Fibroblast of peridontal ligament (primary cell): ENCODE measurements around the gene ANXA2R.
"Not testable (repeated sequence)": the region's sequence is repeated elsewhere in the genome, so short reads cannot be mapped to it uniquely, and the experiment has no call there.

Experiments
- DNase-seq: peaks from one replicate; pipeline ENCODE4 v3.0.0-alpha.2; 2010; ENCODE audit errors: extremely low read depth

ANXA2R gene

GRCh38 chr5:43060020-43060419 is 19.9 kb upstream of the ANXA2R start:
- not testable (repeated sequence) for DNase-seq

DNA sequence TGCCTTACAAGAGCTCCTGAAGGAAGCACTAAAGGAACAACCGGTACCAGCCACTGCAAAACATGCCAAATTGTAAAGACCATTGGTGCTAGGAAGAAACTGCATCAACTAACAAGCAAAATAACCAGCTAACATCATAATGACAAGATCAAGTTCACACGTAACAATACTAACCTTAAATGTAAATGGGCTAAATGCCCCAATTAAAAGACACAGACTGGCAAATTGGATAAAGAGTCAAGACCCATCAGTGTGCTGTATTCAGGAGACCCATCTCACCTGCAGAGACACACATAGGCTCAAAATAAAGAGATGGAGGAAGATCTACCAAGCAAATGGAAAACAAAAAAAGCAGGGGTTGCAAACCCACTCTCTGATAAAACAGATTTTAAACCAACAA is 15.0 kb upstream of the ANXA2R start:
- not testable (repeated sequence) for DNase-seq

GRCh38 chr5:43051684-43052083 is 11.6 kb upstream of the ANXA2R start:
- DNase-seq, result no peak

DNA sequence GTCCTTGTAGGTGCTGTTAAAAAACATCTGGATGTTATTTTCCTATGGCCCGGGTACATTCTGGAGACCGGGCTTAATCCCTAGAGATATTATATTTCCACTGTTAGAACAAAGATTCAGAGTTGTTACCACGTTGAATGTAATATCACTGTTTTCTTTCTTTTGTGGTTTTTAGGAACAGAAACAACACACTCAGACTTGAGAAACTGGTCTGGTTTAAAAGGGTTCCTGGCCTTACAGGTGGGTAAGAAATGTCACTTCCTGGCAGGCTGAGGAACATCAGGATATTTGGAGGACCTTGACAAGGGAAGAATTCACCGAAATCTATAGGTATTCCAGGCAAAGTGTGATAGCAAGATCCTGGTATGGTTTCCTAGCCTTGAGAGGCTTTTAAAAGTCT is 10.3 kb upstream of the ANXA2R start:
- DNase-seq, result no peak

DNA sequence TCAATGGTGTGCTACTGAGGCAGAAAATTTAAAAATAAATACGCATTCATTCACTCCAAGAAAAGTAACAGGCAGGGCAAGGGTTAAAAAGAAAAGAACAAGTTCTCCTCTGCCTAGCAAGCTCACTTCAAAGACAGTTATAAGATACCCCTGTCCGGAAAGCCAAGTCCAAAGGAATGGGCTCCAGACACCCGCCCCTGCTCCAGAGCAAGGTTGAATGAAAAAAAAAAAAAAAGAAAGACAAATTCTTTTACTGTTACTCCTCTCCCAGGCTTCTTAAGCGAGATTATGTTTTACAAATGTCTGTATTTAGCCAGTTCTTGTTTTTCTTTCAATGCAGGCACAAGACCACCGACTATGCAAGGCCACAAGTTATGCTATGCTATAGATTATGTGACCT is 9.1 kb upstream of the ANXA2R start:
- DNase-seq, result no peak

- no peak for DNase-seq
Measured at GRCh38 chr5:43046474-43046873, 6.4 kb upstream of the ANXA2R start.

- no peak for DNase-seq
Measured at GRCh38 chr5:43045236-43045635, 5.1 kb upstream of the ANXA2R start.

- DNase-seq, result no peak
Measured at GRCh38 chr5:43044181-43044914, 4.2 kb upstream of the ANXA2R start.

DNA sequence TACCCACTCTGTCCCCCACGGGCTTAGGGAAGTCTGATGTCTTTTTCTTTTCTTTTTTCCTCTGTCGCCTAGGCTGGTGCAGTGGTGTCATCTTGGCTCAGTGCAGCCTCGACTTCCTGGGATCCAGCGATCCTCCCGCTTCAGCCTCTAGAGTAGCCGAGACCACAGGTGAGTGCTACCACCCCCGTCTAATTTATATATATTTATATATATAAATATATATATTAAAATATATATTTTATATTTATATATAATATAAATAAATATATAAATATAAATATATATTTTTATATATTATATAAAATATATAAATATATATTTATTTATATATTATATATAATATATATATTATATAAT is 3.3 kb upstream of the ANXA2R start:
- DNase-seq, result no peak

GRCh38 chr5:43042626-43043399 is 2.7 kb upstream of the ANXA2R start:
- DNase-seq, result peak; percentile 75

DNA sequence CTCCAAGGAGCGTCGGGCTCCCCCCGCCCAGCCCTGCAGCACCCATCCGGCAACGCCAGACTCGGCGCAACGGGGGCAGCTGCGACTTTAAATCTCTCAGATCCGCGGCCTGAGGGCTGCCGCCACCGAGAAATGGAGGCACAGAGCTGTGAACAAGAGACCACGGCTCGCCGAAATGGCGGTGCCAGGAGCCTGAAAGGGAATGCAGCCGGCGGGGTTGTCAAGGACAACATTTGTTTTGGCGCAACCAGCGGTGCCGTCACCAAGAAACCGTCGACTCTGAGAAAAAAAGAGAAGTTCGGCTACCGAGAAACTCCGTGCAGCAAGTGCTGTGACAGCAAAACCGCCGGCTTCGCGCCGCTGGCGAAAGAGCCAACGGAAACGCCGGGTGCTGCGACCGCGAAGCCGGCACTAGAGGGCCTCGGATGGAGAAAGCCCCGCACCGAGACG is 2.1 kb upstream of the ANXA2R start:
- DNase-seq, result peak; percentile 75

- no peak for DNase-seq
Measured at GRCh38 chr5:43041669-43042175, 1.6 kb upstream of the ANXA2R start.

- peak; percentile 95 for DNase-seq
Measured at GRCh38 chr5:43041110-43041668, 1.1 kb upstream of the ANXA2R start.

DNA sequence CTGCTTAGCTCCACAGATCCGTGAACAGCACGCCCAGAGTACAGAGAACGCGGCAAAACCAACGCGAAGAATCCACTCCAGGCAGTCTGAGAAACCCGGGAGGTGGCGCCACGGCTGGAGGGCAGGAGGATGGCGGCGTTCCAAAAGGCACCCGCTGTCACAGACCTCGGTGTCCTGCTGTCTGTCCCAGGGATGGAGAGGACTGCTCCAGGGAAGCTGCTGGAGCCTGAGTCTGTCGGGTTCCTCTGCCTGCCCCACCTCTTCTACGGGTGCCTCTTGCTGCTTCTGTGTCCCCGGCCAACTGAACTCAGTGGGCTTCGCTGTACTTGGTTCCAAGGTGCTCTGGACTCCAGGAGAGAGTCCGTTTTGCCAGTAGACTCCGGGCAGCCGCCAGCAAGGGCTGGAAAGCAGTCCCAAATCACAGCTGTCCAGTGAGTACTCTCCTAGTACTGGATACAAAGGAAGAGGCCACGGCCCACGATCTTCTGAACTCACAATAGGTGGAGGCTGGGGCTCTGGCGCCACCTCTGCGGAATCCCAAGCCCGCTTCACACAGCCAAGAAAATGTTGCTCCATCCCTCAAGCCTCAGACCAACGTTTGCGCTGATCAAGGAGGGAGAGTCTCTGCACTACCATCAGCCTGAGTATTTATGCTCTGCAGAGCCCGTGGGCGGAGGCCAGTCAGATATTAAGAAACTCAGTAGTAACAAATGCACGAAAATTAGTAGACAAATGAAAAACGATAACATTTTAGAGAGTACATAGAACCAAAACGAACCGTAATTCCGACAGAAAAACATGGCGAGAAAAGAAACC is 440 bp downstream of the ANXA2R start:
- DNase-seq, result no peak

GRCh38 chr5:43039152-43039470 is 1.0 kb downstream of the ANXA2R start:
- no peak for DNase-seq

DNA sequence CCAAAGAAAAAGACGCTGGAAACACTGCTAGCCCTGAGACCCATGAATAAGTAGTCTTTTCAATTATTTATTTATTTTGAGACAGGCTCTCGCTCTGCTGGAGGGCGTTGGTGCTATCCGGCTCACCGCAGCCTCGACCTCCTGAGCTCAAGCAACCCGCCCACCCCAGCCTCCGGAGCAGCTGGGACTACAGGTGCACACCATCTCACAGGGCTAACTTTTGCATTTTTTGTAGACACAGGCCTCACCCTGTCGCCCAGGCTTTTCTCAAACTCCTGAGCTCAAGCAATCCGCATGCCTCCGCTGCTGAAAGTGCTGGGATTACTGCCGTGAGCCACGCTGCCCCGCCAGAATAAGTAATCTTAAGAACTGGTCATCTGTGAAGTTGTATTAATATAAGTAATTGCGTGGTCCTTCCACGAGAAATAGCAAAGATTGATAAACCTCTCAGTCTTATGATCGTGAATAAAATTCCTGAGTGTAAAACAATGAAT is 1.6 kb downstream of the ANXA2R start:
- no peak for DNase-seq

DNA sequence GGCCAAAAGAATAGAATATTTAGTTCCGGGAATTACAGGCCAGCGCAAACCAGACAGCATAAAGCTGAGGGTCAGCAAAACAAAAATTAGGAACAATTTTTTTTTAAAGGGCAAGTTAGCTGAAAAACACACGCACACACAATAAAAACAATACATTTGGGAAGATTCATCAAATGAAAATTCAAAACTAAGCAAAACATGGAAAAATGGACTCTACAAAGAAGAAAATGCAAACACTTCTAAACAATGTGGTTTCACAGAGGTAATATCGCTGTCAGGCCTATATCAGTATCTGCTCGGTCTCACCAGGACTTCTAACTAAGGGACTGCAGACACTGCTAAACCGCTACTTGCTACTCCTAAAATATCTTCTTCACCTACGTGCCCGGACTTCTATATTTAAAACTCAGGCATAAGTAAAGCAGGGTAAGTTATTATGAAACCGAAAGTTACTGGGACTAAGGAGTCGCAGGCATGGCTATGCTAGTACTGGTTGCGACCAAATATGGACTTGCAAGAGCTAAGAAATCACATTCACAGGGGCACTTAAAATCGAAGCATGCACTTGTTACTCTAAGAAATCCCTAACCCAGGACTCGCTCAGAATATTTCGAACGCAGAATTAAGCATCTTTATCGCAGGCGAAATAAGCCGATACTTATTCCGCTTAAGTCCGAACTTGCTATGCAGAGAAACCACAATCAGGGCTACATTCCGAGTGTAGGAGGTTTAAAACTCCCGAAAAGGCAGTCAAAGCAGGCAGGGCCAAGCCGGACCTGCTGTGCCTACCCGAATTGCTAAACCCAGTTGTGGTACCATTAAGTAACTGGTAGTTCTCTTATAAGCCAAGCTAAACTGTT is 2.3 kb downstream of the ANXA2R start:
- DNase-seq, result peak; percentile 87

GRCh38 chr5:43036856-43037635 is 3.1 kb downstream of the ANXA2R start:
- no peak for DNase-seq

DNA sequence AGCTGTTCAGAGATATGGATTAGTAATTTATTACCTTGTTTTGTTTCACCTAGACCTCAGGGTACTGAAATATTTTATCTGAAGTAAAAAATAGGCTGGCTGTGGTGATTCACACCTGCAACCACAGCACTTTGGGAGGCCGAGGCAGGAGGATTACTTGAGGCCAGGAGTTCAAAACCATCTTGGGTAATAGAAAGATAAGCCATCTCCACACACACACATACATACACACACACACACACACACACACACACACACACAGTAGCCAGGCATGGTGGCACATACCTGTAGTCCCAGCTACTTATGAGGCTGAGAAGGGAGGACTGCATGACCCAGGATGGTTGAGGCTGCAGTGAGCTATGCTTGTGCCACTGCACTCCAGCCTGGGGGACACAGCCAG is 3.7 kb downstream of the ANXA2R start:
- DNase-seq, result no peak

DNA sequence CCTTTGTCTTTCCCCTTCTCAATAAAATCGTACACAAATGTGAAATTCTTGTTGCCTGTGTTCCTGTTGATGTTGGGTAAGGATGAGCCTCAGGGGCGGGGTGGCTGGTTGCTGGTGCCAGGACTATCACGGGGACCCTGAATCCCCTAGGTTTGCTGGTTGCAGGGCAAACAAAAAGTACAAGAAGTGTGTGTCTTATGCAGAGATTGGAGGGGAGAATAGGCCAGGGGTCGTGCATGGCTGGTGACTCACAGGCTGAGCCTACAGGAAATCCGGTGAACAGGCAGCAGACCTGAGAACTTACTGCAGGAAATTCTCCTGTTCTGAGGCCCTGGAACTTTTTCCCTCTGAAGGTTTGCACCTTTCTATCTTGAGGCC is 5.5 kb downstream of the ANXA2R start:
- DNase-seq, result no peak
